Endothelial cell of umbilical vein (primary cell): ENCODE data around the gene SERPINB4. TPM values are rescaled to one million over a fixed set of nuclear protein-coding genes. Genes with fewer than 3 reads are reported as not detected.

Source experiments
- BruUV-seq: library from RNA; stranded (reverse); fragments of 400-500 nt; replicated peaks from 2 replicates; lab custom pipeline; 2021; lab: Mats Ljungman, UMichigan
- CTCF ChIA-PET: fragments of 300-600, 350-600 bp; sonication (Branson Sonifier 250); formaldehyde crosslinking; loops from one replicate; lab custom pipeline; 2021; ENCODE audit warnings: antibody characterized with exemption, inconsistent platforms; lab: Charles Lee
- POLR2A ChIA-PET: fragments of 300-600, 350-600 bp; sonication (Branson Sonifier 250); formaldehyde crosslinking; loops from one replicate; lab custom pipeline; 2021; ENCODE audit warnings: antibody characterized with exemption, inconsistent platforms; lab: Charles Lee
- DNase-seq: peaks from one replicate; pipeline ENCODE4 v3.0.0-alpha.2; 2011; ENCODE audit warnings: low read depth, low spot score
- FAIRE-seq: peaks from 2 replicates; lab custom pipeline; 2011; peaks lifted over from hg19 to GRCh38; lab: Jason Lieb, UNC
- H2AFZ ChIP-seq: 2 replicates; pipeline ENCODE4 v1.6.0; 2012; ENCODE audit warnings: low read depth, low read length, control low read depth, inconsistent platforms
- H3K27ac ChIP-seq: 2 replicates; pipeline ENCODE4 v1.5.1; 2011; ENCODE audit warnings: low read depth, mild to moderate bottlenecking, control low read depth, low read length, moderate library complexity; ENCODE audit not compliant: insufficient read depth
- H3K27me3 ChIP-seq, 2 experiments: 2 replicates each; pipeline versions ENCODE4 v1.6.0 to v1.6.1; 2011; ENCODE audit warnings: low read length in 2 of 2, mixed read lengths in 1 of 2; ENCODE audit not compliant: control insufficient read depth in 2 of 2, insufficient read depth in 2 of 2
- H3K36me3 ChIP-seq, 2 experiments: 2 replicates in 1 of 2; 3 replicates in 1 of 2; pipeline ENCODE4 v1.5.1; 2011; ENCODE audit warnings: low read length in 2 of 2, mild to moderate bottlenecking in 1 of 2, moderate library complexity in 1 of 2; ENCODE audit not compliant: control insufficient read depth in 2 of 2, insufficient read depth in 2 of 2; ENCODE audit errors: extremely low read depth in 1 of 2
- H3K4me1 ChIP-seq: 3 replicates; pipeline ENCODE4 v1.5.1; 2011; ENCODE audit warnings: mild to moderate bottlenecking, low read length; ENCODE audit not compliant: control insufficient read depth, insufficient read depth; ENCODE audit errors: extremely low read depth
- H3K4me2 ChIP-seq: 2 replicates; pipeline ENCODE4 v1.6.1; 2011; ENCODE audit warnings: low read length, control low read depth, mixed read lengths; ENCODE audit not compliant: insufficient read depth
- H3K4me3 ChIP-seq, 3 experiments: fragments of 200-600 bp in 1 of 3; sonication (generic), shearing (Covaris generic) in 1 of 3; replicated peaks in 1 of 3; 2 replicates each; pipeline ENCODE4 v1.5.1; 2011 to 2016; ENCODE audit warnings: control low read depth in 3 of 3, low read length in 3 of 3, mild to moderate bottlenecking in 2 of 3, inconsistent platforms in 1 of 3, low read depth in 1 of 3, moderate library complexity in 1 of 3; ENCODE audit not compliant: insufficient read depth in 1 of 3
- H3K79me2 ChIP-seq: 2 replicates; pipeline ENCODE4 v1.6.0; 2012; ENCODE audit warnings: low read length, inconsistent platforms; ENCODE audit not compliant: control insufficient read depth, insufficient read depth
- H3K9ac ChIP-seq: replicated peaks from 2 replicates; pipeline ENCODE3; 2011; ENCODE audit warnings: low read length, control low read depth; ENCODE audit not compliant: insufficient read depth; ENCODE audit errors: extremely low read depth
- H3K9me1 ChIP-seq: replicated peaks from 3 replicates; pipeline ENCODE4 v1.6.0; 2011; ENCODE audit warnings: mild to moderate bottlenecking, low read length; ENCODE audit not compliant: control insufficient read depth, insufficient read depth; ENCODE audit errors: extremely low read depth
- H3K9me3 ChIP-seq: replicated peaks from 2 replicates; pipeline ENCODE4 v1.5.1; 2012; ENCODE audit warnings: low read length, inconsistent platforms; ENCODE audit not compliant: control insufficient read depth, insufficient read depth
- H4K20me1 ChIP-seq: replicated peaks from 2 replicates; pipeline ENCODE3; 2011; ENCODE audit warnings: mild to moderate bottlenecking, low read length; ENCODE audit not compliant: control insufficient read depth, insufficient read depth; ENCODE audit errors: extremely low read depth
- EZH2 ChIP-seq: IDR thresholded peaks from 2 replicates; pipeline ENCODE4 v1.6.1; 2012; ENCODE audit warnings: borderline replicate concordance, low read depth, mild to moderate bottlenecking, moderate library complexity, low read length, inconsistent platforms; ENCODE audit not compliant: severe bottlenecking
- FOS ChIP-seq: IDR thresholded peaks from 2 replicates; pipeline ENCODE4 v1.6.1; 2011; ENCODE audit warnings: mild to moderate bottlenecking, low read length, moderate library complexity, borderline replicate concordance; ENCODE audit not compliant: insufficient read depth
- GATA2 ChIP-seq: IDR thresholded peaks from 2 replicates; pipeline ENCODE4 v1.7.0; 2011; ENCODE audit warnings: low read depth, mild to moderate bottlenecking, moderate library complexity, mixed read lengths, low read length; ENCODE audit not compliant: insufficient read length, insufficient read depth
- JUN ChIP-seq: IDR thresholded peaks from 2 replicates; pipeline ENCODE4 v1.6.1; 2011; ENCODE audit warnings: borderline replicate concordance, low read depth; ENCODE audit not compliant: insufficient read length, insufficient read depth
- MYC ChIP-seq: IDR thresholded peaks from one replicate; pipeline ENCODE4 v1.6.1; 2011; ENCODE audit warnings: mild to moderate bottlenecking, low read depth, low read length
- POLR2A ChIP-seq: IDR thresholded peaks from 2 replicates; pipeline ENCODE4 v1.6.1; 2012; ENCODE audit warnings: low read depth, mild to moderate bottlenecking, control low read depth, low read length
- POLR2AphosphoS5 ChIP-seq: IDR thresholded peaks from 2 replicates; pipeline ENCODE4 v1.6.1; 2012; ENCODE audit warnings: low read depth, mild to moderate bottlenecking, control low read depth, low read length, moderate library complexity; ENCODE audit not compliant: insufficient read depth
- dilution Hi-C: fragments of 300-500 bp; cut with MboI; formaldehyde crosslinking; loops from one replicate; pipeline ENCODE4 v1.15.0; 2019; ENCODE audit warnings: low sequenced_read_pairs; ENCODE audit not compliant: extremely low pct_ligation_motif_present
- intact Hi-C: fragments of 100-400 bp; cut with micrococcal nuclease; formaldehyde crosslinking; loops from one replicate; pipeline ENCODE4 v1.10.0; 2022
- polyA plus RNA-seq, 4 experiments: library from polyadenylated mRNA; depleted of rRNA in 3 of 4; stranded (reverse) in 3 of 4; unstranded in 1 of 4; fragments of >200 nt; gene quantifications; 2 replicates each; pipeline versions ENCODE4 v1.2.1 to v1.2.3, GENCODE V29; 2011 to 2012; ENCODE audit warnings: missing spikeins in 1 of 4
- total RNA-seq: library from RNA; stranded (reverse); gene quantifications from 2 replicates; pipeline ENCODE4 v1.2.3, GENCODE V29; 2021
- TF ChIP-seq, protein P1 (sequence below), 2 donors: IDR thresholded peaks; 1 replicate in 1 of 2; 2 replicates in 1 of 2; pipeline ENCODE4 v1.5.1; 2011; ENCODE audit warnings: low read length in 2 of 2, mild to moderate bottlenecking in 2 of 2, moderate library complexity in 2 of 2, control low read depth in 1 of 2, inconsistent platforms in 1 of 2, low read depth in 1 of 2; ENCODE audit not compliant: insufficient read depth in 1 of 2; ENCODE audit errors: extremely low read depth in 1 of 2
- TF ChIP-seq, protein P2 (sequence below): IDR thresholded peaks from 2 replicates; pipeline ENCODE4 v1.6.1; 2011; ENCODE audit not compliant: insufficient read depth, insufficient read length

SERPINB4 gene
- total and polyA plus RNA-seq, 2 donors (not counting 3 experiments of a cell fraction or from before 2014, with no cell fraction given) = not detected

GRCh38 chr18:63617049-63617914 lies 26.8 kb downstream of the SERPINB4 start:
- no TSS peak for BruUV-seq
- H2AFZ ChIP-seq = no peak overlapping the region
- no peak overlapping the region for H3K9ac ChIP-seq
- dilution Hi-C loops (no loop called here), intact Hi-C loops (no loop called here)
- H3K4me2 ChIP-seq = no peak overlapping the region
- no peaks in the 10 kb centered on the region for H3K9me3 ChIP-seq
- no peak for DNase-seq
- no peaks in the 10 kb centered on the region for H3K27me3 ChIP-seq
- H3K4me3 ChIP-seq = no peak overlapping the region
- no peaks in the 10 kb centered on the region for H3K9me1 ChIP-seq
- H3K79me2 ChIP-seq = no peaks in the 10 kb centered on the region
- H4K20me1 ChIP-seq = no peaks in the 10 kb centered on the region
- no peak for FAIRE-seq
- ChIA-PET POLR2A (no interaction called here), CTCF (no interaction called here)
- no peak overlapping the region for H3K27ac ChIP-seq
- no peaks in the 10 kb centered on the region for H3K4me1 ChIP-seq
- TF ChIP-seq POLR2AphosphoS5 (no peak), GATA2 (no peak), FOS (no peak), POLR2A (no peak)
- H3K36me3 ChIP-seq = no peaks in the 10 kb centered on the region

- ChIA-PET POLR2A (no interaction called here), CTCF (no interaction called here)
- TF ChIP-seq EZH2 (no peak), GATA2 (no peak), FOS (no peak), POLR2AphosphoS5 (no peak), POLR2A (no peak), JUN (no peak), MYC (no peak)
- TF ChIP-seq, protein P1, sequence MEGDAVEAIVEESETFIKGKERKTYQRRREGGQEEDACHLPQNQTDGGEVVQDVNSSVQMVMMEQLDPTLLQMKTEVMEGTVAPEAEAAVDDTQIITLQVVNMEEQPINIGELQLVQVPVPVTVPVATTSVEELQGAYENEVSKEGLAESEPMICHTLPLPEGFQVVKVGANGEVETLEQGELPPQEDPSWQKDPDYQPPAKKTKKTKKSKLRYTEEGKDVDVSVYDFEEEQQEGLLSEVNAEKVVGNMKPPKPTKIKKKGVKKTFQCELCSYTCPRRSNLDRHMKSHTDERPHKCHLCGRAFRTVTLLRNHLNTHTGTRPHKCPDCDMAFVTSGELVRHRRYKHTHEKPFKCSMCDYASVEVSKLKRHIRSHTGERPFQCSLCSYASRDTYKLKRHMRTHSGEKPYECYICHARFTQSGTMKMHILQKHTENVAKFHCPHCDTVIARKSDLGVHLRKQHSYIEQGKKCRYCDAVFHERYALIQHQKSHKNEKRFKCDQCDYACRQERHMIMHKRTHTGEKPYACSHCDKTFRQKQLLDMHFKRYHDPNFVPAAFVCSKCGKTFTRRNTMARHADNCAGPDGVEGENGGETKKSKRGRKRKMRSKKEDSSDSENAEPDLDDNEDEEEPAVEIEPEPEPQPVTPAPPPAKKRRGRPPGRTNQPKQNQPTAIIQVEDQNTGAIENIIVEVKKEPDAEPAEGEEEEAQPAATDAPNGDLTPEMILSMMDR (IDR thresholded peaks at IDR 0.05; ENCODE audit: extremely low read depth in 1 of 2, insufficient read depth in 1 of 2, low read depth in 1 of 2, low read length in 2 of 2) = no peak
- TF ChIP-seq, protein P2, sequence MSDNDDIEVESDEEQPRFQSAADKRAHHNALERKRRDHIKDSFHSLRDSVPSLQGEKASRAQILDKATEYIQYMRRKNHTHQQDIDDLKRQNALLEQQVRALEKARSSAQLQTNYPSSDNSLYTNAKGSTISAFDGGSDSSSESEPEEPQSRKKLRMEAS = no peak
- DNase-seq = no peak
- no peaks in the 10 kb centered on the region for H3K27me3 ChIP-seq
- no peaks in the 10 kb centered on the region for H3K79me2 ChIP-seq
- no peaks in the 10 kb centered on the region for H3K4me1 ChIP-seq
- no peaks in the 10 kb centered on the region for H3K36me3 ChIP-seq
- no peaks in the 10 kb centered on the region for H4K20me1 ChIP-seq
- H3K9me1 ChIP-seq = no peaks in the 10 kb centered on the region
- H3K9me3 ChIP-seq = no peaks in the 10 kb centered on the region
- H3K27ac ChIP-seq = no peak overlapping the region
- no TSS peak for BruUV-seq
- dilution Hi-C loops (no loop called here), intact Hi-C loops (no loop called here)
- H3K4me3 ChIP-seq = no peak overlapping the region
- no peak overlapping the region for H2AFZ ChIP-seq
- no peak for FAIRE-seq
- no peak overlapping the region for H3K9ac ChIP-seq
- no peak overlapping the region for H3K4me2 ChIP-seq
Observed at GRCh38 chr18:63613420-63613819, 30.6 kb downstream of the SERPINB4 start.
